GM12878 (cell line): ENCODE measurements around the gene AOPEP. TPM values are rescaled to one million over a fixed set of nuclear protein-coding genes. Genes with fewer than 3 reads are reported as not detected.

ENCODE experiments used
- CUX1 ChIP-seq: IDR thresholded peaks from 2 replicates; pipeline ENCODE4 v1.6.1; 2012; ENCODE audit warnings: improper control_type of control experiment, low read depth, low read length; ENCODE audit not compliant: insufficient replicate concordance
- EP300 ChIP-seq, 2 experiments: fragments of 150-350 bp in 1 of 2; IDR thresholded peaks; 2 replicates each; pipeline ENCODE4 v1.6.1; 2011 to 2012; ENCODE audit warnings: low read depth in 2 of 2, low read length in 2 of 2, borderline replicate concordance in 1 of 2, improper control_type of control experiment in 1 of 2, inconsistent platforms in 1 of 2; ENCODE audit not compliant: control insufficient read depth in 1 of 2
- FOS ChIP-seq: IDR thresholded peaks from 3 replicates; pipeline ENCODE4 v1.6.1; 2011; ENCODE audit warnings: borderline replicate concordance; ENCODE audit not compliant: insufficient read length; ENCODE audit errors: extremely low read depth
- HDGF ChIP-seq: fragments of 450-650 bp; IDR thresholded peaks from 2 replicates; pipeline ENCODE4 v1.6.1; 2016; ENCODE audit warnings: antibody characterized with exemption
- MAX ChIP-seq: IDR thresholded peaks from 2 replicates; pipeline ENCODE4 v1.6.1; 2012; ENCODE audit warnings: low read depth, low read length, improper control_type of control experiment
- NBN ChIP-seq: fragments of 450-650 bp; IDR thresholded peaks from 2 replicates; pipeline ENCODE4 v1.6.1; 2016
- NKRF ChIP-seq: fragments of 450-650 bp; conservative IDR thresholded peaks from 2 replicates; pipeline ENCODE4 v1.6.1; 2017; ENCODE audit warnings: mild to moderate bottlenecking, moderate library complexity
- PML ChIP-seq: IDR thresholded peaks from 2 replicates; pipeline ENCODE4 v1.6.1; 2012; ENCODE audit warnings: low read length, inconsistent platforms
- PRDM15 ChIP-seq: fragments of 450-650 bp; formaldehyde crosslinking; IDR thresholded peaks from 2 replicates; pipeline ENCODE4 v1.4.0; 2020; ENCODE audit warnings: mild to moderate bottlenecking, moderate library complexity
- SMAD1 ChIP-seq: fragments of 450-650 bp; IDR thresholded peaks from 2 replicates; pipeline ENCODE4 v1.6.1; 2018; ENCODE audit warnings: mild to moderate bottlenecking, low read depth; ENCODE audit not compliant: partially characterized antibody
- SREBF2 ChIP-seq: IDR thresholded peaks from 2 replicates; pipeline ENCODE4 v1.6.1; 2012; ENCODE audit warnings: mild to moderate bottlenecking, low read length
- polyA plus RNA-seq, 11 experiments: library from polyadenylated mRNA; depleted of rRNA in 4 of 11; unstranded in 6 of 11; stranded (reverse) in 5 of 11; fragments of >200 nt; fragmentation: Nextera tagmentation in 4 of 11; fragmentation: Illumina TruSeq in 1 of 11; extraction: Ambion mirVana in 4 of 11; extraction: Trizol in 1 of 11; gene quantifications; 1 replicate in 1 of 11; 2 replicates in 10 of 11; pipeline versions ENCODE4 v1.2.1 to v1.2.3, GENCODE V29; 2011 to 2016; ENCODE audit warnings: inconsistent platforms in 2 of 11, missing spikeins in 2 of 11, low read depth in 1 of 11
- total RNA-seq, 4 experiments: library from RNA; depleted of rRNA in 3 of 4; stranded (reverse); fragments of >200 nt in 3 of 4; fragmentation: Illumina TruSeq in 1 of 4; extraction: Trizol in 1 of 4; gene quantifications; 2 replicates each; pipeline versions ENCODE4 v1.2.1 to v1.2.3, GENCODE V29; 2013 to 2021
- TF ChIP-seq, protein P1 (sequence below): fragments of 450-650 bp; IDR thresholded peaks from 2 replicates; pipeline ENCODE4 v1.6.1; 2016; ENCODE audit warnings: mild to moderate bottlenecking, moderate library complexity, borderline replicate concordance

Gene AOPEP
- total and polyA plus RNA-seq, 10 of the 15 experiments (the other 5 are each of a cell fraction or from before 2014, with no cell fraction given), result 2.3 to 16.9 (median 10.1) TPM

DNA sequence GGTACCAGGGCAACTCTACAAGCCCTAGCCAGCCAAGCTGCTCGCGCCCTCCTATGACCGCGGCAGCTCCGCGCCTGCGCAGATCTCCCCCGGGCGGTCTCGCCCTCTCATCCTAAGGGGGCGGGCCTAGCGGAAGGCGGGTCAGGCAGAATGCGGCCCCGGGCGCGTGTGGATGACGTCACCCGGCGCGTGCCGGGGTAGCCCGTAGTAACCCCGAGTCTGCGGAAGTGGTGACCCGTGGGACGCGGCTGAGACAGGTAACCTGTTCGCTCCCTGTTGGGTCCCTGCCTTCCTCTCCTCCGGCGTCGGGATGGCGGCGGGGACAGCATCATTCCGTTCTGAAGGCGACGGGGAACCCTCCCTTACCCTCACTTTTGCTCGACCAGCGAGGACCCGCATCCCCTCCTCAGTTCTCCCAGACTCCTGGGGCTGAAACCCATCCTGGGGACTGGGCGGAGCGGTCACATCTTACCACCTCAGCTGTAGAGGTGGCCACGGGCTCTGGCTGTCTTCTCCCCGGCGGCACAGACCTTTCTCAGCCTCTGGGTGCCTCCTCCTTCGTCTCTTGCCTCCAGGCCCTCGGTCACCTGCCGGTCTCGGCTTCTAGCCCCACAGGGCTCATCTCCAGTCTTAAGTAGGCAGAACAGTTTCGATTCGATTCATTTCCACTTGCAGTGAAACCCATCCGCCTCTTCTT, at the start of gene AOPEP (continued):
- TF ChIP-seq EP300 (IDR thresholded peaks at IDR 0.05; ENCODE audit: borderline replicate concordance in 1 of 2, control insufficient read depth in 1 of 2, low read depth in 2 of 2, low read length in 2 of 2) (0 out of 4 replicates have a peak, but pooled peaks of 1 of the 2 experiments have one; percentile 8), FOS (no peak), SREBF2 (no peak; the same call in 1 of the 2 replicates), SMAD1 (no peak), MAX (peak; percentile 87), PRDM15 (CRISPR knock-in tag) (peak; percentile 80), CUX1 (no peak), NKRF (peak; percentile 74), HDGF (0 out of 2 replicates have a peak, but pooled peaks have one; percentile 60), NBN (peak; percentile 99), PML (peak; percentile 87)
- TF ChIP-seq, protein P1, sequence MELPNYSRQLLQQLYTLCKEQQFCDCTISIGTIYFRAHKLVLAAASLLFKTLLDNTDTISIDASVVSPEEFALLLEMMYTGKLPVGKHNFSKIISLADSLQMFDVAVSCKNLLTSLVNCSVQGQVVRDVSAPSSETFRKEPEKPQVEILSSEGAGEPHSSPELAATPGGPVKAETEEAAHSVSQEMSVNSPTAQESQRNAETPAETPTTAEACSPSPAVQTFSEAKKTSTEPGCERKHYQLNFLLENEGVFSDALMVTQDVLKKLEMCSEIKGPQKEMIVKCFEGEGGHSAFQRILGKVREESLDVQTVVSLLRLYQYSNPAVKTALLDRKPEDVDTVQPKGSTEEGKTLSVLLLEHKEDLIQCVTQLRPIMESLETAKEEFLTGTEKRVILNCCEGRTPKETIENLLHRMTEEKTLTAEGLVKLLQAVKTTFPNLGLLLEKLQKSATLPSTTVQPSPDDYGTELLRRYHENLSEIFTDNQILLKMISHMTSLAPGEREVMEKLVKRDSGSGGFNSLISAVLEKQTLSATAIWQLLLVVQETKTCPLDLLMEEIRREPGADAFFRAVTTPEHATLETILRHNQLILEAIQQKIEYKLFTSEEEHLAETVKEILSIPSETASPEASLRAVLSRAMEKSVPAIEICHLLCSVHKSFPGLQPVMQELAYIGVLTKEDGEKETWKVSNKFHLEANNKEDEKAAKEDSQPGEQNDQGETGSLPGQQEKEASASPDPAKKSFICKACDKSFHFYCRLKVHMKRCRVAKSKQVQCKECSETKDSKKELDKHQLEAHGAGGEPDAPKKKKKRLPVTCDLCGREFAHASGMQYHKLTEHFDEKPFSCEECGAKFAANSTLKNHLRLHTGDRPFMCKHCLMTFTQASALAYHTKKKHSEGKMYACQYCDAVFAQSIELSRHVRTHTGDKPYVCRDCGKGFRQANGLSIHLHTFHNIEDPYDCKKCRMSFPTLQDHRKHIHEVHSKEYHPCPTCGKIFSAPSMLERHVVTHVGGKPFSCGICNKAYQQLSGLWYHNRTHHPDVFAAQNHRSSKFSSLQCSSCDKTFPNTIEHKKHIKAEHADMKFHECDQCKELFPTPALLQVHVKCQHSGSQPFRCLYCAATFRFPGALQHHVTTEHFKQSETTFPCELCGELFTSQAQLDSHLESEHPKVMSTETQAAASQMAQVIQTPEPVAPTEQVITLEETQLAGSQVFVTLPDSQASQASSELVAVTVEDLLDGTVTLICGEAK, result peak; percentile 70; the same call in 1 of the 2 replicates
